Thyroid gland (tissue), 4 donors: ENCODE measurements around the gene NHLRC4. TPM values are rescaled to one million over a fixed set of nuclear protein-coding genes. Genes with fewer than 3 reads are reported as not detected.
A peak's percentile ranks its signal among the peaks of the same experiment; 100 is the strongest.

ENCODE experiments used
- DNase-seq, 2 donors: peaks; one replicate each; pipeline ENCODE4 v3.0.0-alpha.2; 2019
- H3K27ac ChIP-seq, 3 donors: fragments of 200-600 bp; sonication (generic); 1 replicate in 2 of 3; 2 replicates in 1 of 3; pipeline ENCODE4 v1.5.1; 2016 to 2019; ENCODE audit warnings: mild to moderate bottlenecking in 1 of 3, moderate library complexity in 1 of 3
- H3K27me3 ChIP-seq: fragments of 200-600 bp; sonication (generic); one replicate; pipeline ENCODE4 v1.5.1; 2019
- H3K36me3 ChIP-seq, 2 donors: fragments of 200-600 bp; sonication (generic); one replicate each; pipeline ENCODE4 v1.5.1; 2016 to 2019
- H3K4me1 ChIP-seq, 2 donors: fragments of 200-600 bp; sonication (generic); one replicate each; pipeline ENCODE4 v1.5.1; 2017 to 2019
- H3K4me3 ChIP-seq, 3 donors: fragments of 200-600 bp; sonication (generic); replicated peaks in 1 of 3; 1 replicate in 2 of 3; 2 replicates in 1 of 3; pipeline ENCODE4 v1.5.1; 2016; ENCODE audit warnings: mild to moderate bottlenecking in 1 of 3
- H3K9me3 ChIP-seq: fragments of 200-600 bp; sonication (generic); one replicate; pipeline ENCODE4 v1.5.1; 2017
- POLR2A ChIP-seq, 2 donors: fragments of 450-650 bp; IDR thresholded peaks; one replicate each; pipeline ENCODE4 v1.6.1; 2017; ENCODE audit warnings: antibody characterized with exemption in 2 of 2, mild to moderate bottlenecking in 2 of 2, moderate library complexity in 1 of 2
- WGBS, 2 donors: methylation state at CpG; one replicate each; pipeline ENCODE4 v1.1.5; 2017; 5-methylcytosine and 5-hydroxymethylcytosine counted together
- intact Hi-C: fragments of 100-400 bp; cut with DNase I; formaldehyde crosslinking; loops from one replicate; pipeline ENCODE4 v1.15.1; 2023
- total RNA-seq, 4 donors: library from RNA; depleted of rRNA; stranded (reverse); fragments of >200 nt; gene quantifications; one replicate each; pipeline ENCODE4 v1.2.3, GENCODE V29; 2016
- TF ChIP-seq, protein P1 (sequence below), 6 experiments: fragments of 200-600 bp in 3 of 6; fragments of 450-650 bp in 3 of 6; sonication (generic) in 3 of 6; IDR thresholded peaks; one replicate each; pipeline ENCODE4 v1.5.1; 2016 to 2019; ENCODE audit warnings: antibody characterized with exemption in 6 of 6, mild to moderate bottlenecking in 2 of 6, inconsistent platforms in 1 of 6, moderate library complexity in 1 of 6

NHLRC4 gene
- total RNA-seq, 4 donors from 2014 or later = 0.63 to 0.81 (median 0.67) TPM; not detected in 1

DNA sequence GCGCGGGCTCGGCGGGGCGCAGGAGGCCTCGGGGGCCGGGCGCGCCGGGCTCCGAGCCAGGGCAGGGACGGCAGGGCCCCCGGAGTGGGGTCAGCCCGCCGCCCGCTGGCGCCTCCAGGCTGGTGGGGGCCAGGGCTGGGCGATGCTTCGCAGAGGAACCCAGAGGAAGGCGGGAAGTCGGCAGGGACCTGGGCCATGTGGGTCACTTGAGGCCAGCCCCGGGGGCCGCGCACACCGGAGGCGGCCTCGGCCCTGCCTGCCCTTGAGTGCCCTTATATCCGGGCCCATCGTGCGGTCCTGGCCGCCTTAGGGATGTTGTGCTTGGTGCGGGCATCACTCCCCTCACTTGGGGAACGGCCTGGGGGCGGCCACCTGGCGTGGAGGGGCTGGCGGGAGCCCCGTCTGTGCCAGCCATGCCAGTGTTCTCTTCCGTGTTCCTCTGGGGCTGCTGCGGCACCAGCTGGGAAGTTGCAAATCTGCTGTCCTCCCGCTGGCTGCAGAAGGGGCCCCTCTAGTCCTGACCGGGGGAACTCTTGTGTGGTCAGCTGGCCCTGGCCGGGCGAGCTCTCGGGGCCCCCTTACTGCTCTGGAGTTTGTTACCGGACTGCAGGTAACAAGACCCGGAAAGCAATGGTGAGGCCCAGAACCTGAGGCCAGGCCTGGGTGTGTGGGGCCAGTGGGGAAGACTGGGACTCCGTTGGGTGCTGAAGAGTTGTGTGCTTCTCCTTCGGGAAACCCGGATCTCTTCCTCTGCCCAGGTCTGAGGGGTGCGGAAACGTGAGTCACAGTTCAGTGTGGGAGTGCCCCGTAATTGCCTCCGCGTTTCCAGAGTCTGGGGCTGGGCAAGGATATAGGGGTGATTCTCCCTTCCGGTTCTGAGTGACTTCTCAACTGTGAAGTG lies 38.4 kb upstream of the NHLRC4 start:
- TF ChIP-seq, protein P1, sequence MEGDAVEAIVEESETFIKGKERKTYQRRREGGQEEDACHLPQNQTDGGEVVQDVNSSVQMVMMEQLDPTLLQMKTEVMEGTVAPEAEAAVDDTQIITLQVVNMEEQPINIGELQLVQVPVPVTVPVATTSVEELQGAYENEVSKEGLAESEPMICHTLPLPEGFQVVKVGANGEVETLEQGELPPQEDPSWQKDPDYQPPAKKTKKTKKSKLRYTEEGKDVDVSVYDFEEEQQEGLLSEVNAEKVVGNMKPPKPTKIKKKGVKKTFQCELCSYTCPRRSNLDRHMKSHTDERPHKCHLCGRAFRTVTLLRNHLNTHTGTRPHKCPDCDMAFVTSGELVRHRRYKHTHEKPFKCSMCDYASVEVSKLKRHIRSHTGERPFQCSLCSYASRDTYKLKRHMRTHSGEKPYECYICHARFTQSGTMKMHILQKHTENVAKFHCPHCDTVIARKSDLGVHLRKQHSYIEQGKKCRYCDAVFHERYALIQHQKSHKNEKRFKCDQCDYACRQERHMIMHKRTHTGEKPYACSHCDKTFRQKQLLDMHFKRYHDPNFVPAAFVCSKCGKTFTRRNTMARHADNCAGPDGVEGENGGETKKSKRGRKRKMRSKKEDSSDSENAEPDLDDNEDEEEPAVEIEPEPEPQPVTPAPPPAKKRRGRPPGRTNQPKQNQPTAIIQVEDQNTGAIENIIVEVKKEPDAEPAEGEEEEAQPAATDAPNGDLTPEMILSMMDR (IDR thresholded peaks at IDR 0.05) = no peak
- no peak for TF ChIP-seq POLR2A (IDR thresholded peaks at IDR 0.05)
- peak; percentile 24 to 37 for DNase-seq
- intact Hi-C loops = no loop called here
- H3K4me1 ChIP-seq = peaks cover 25 to 38% of the 10 kb centered on the region in 2 donors
- H3K27me3 ChIP-seq = no peaks in the 10 kb centered on the region
- peak overlapping the region in 2 of 3 donors; percentile 33 to 41 for H3K27ac ChIP-seq
- 14 to 23% methylated on average over 14 to 15 of the region's 55 CpGs for WGBS, 2 donors
- H3K9me3 ChIP-seq = no peaks in the 10 kb centered on the region
- peak overlapping the region; percentile 14 to 56 (median 56) for H3K4me3 ChIP-seq
- H3K36me3 ChIP-seq = no peaks in the 10 kb centered on the region

DNA sequence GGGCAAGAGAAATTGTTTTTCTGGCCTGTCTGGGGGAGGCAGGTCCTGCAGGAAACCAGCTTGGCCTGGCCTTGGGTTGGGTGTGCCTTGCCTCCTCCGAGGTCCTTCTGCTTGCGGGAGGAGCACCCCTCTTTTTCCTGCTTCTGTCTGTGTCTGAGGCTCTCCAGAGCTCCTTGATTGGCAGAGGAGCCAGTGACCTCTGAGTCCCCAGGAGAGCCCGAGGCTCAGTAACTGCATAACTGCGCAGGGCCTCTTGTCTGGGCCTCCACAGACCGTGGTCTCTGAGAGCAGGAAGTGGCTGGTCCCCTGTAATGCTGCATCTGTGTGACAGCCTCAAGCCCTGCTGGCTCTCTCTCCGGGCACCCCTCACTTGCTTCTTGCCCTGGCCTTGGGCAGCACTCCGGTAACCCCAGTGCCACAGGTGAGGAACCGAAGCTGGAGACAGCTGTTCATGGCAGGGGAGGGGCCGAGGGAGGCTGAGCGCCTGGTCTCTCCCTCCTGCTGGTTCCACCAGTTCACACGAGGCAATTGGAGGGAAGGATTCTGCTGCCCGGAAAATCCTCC lies 37.7 kb upstream of the NHLRC4 start:
- intact Hi-C loops = no loop called here
- 45 to 63% methylated on average over 6 to 9 of the region's 12 CpGs for WGBS, 2 donors
- no peaks in the 10 kb centered on the region for H3K36me3 ChIP-seq
- no peaks in the 10 kb centered on the region for H3K9me3 ChIP-seq
- TF ChIP-seq POLR2A (IDR thresholded peaks at IDR 0.05) = no peak
- TF ChIP-seq, protein P1 (IDR thresholded peaks at IDR 0.05) = no peak
- no peak for DNase-seq
- peak overlapping the region in 1 of 3 donors; percentile 41 for H3K27ac ChIP-seq
- H3K4me3 ChIP-seq = peak overlapping the region in 1 of 3 donors; percentile 56
- no peaks in the 10 kb centered on the region for H3K27me3 ChIP-seq
- H3K4me1 ChIP-seq = peaks cover 25 to 38% of the 10 kb centered on the region in 2 donors

DNA sequence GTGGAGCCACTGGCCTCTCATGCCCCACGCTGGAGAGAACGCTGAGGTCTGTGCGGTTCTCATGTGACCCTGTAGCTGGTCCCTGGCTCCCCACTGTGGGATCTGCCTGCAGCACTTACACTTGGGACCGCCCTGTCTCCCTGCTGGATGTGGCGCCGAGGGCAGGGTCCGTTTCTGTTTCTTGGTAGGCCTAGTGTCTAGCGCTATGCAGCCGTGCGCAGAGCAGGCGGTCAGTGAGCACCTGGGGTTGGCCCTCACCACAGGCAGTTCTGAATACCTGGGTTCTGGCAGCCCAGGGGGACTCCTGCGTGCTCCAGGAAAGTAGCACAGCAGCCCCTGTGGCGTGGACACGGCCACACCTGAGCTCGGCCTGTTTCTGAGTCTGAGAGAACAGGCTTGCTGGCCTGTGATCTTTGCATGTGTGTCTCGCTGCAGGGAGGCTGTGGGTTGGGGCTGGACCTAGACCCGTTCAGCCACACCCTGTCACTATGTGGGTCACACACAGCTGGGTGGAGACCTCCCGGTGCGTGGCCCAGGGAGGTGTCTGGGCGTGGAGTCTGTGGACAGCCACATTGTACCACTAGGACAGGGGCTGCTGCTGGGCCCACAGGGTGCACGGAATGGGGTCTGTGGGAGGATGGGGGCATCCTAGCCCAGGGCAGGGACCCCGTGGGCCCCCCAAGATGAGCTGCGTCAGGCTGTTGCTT lies 36.5 kb upstream of the NHLRC4 start:
- intact Hi-C loops = no loop called here

DNA sequence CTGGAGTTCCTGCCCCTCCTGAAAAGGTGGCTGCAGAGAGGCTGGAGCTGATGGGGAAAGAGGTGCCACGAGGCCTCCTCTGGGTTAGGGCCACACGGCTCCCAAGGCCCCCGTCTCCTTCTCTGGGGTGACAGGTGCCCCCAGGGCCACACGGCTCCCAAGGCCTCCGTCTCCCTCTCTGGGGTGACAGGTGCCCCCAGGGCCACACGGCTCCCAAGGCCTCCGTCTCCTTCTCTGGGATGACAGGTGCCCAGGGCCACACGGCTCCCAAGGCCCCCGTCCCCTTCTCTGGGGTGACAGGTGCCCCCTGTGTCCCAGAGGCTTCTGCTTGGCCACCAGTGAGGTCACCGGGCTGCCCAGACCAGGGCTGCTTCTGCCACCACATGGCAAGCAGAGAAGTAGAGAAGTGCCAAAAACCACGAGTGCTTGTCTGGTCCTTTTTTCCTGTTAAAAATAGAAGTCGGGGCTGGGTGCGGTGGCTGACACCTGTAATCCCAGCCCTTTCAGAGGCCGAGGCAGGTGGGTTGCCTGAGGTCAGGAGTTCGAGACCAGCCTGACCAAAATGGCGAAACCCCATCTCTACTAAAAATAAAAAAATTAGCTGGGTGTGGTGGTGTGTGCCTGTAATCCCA lies 35.2 kb upstream of the NHLRC4 start:
- intact Hi-C loops = no loop called here
- H3K27ac ChIP-seq = no peak overlapping the region
- H3K36me3 ChIP-seq = no peaks in the 10 kb centered on the region
- H3K9me3 ChIP-seq = no peaks in the 10 kb centered on the region
- H3K4me1 ChIP-seq = peaks cover 15 to 22% of the 10 kb centered on the region in 2 donors
- no peak for DNase-seq
- no peak overlapping the region for H3K4me3 ChIP-seq
- TF ChIP-seq POLR2A (IDR thresholded peaks at IDR 0.05) = no peak
- TF ChIP-seq, protein P1 (IDR thresholded peaks at IDR 0.05) = no peak
- 94% methylated on average over 14 of the region's 16 CpGs for WGBS, 2 donors
- no peaks in the 10 kb centered on the region for H3K27me3 ChIP-seq

More for the DNA sequence above, 36.5 kb upstream of the NHLRC4 start:
- no peak for DNase-seq
- WGBS, 2 donors = 92 to 94% methylated on average over 9 to 14 of the region's 23 CpGs
- Histone ChIP-seq H3K4me1 (peaks cover 25 to 36% of the 10 kb centered on the region in 2 donors), H3K4me3 (no peak overlapping the region), H3K36me3 (no peaks in the 10 kb centered on the region), H3K27me3 (no peaks in the 10 kb centered on the region), H3K27ac (no peak overlapping the region), H3K9me3 (no peaks in the 10 kb centered on the region)
- no peak for TF ChIP-seq POLR2A (IDR thresholded peaks at IDR 0.05)
- TF ChIP-seq, protein P1 (IDR thresholded peaks at IDR 0.05) = no peak
